Measurements from ENCODE around the gene CHST8. TPM values are rescaled to one million over a fixed set of nuclear protein-coding genes. Genes with fewer than 3 reads are reported as not detected.
A peak's percentile ranks its signal among the peaks of the same experiment; 100 is the strongest.

CHST8 gene
- total and polyA plus RNA-seq, 2 donors from 2014 or later: 0.28 TPM; not detected in 1

DNA sequence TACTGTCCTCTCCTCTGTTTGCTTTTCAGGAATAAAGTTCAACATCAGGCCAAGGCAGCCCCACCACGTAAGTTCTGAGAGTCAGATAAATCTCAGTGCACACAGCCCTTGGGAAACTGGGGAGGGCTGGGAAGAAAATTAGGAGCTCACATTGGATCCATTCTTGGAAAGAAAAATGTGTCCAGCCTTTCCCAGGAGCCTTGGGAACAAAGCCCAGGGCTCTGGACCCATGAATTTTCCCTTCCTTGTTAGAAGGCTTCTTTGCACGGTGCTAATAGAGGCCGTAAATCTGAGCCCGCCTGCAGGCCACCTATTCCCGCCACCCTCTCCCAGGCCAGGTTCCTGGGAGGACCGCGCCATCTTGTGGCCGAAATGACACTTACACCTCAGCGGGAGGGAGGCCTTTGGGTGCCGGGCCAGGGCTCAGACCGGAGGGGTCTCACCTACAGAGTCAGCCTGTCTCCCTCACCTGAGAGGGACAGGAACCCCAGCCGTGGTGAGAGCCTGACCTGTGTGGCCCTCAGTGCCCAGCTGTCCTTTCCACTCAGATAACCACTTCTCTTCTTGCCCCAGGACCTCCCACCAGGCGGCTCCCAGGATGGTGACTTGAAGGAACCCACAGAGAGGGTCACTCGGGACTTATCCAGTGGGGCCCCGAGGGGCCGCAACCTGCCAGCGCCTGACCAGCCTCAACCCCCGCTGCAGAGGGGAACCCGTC is 149.8 kb downstream of the CHST8 start:
- TF ChIP-seq, protein P1, sequence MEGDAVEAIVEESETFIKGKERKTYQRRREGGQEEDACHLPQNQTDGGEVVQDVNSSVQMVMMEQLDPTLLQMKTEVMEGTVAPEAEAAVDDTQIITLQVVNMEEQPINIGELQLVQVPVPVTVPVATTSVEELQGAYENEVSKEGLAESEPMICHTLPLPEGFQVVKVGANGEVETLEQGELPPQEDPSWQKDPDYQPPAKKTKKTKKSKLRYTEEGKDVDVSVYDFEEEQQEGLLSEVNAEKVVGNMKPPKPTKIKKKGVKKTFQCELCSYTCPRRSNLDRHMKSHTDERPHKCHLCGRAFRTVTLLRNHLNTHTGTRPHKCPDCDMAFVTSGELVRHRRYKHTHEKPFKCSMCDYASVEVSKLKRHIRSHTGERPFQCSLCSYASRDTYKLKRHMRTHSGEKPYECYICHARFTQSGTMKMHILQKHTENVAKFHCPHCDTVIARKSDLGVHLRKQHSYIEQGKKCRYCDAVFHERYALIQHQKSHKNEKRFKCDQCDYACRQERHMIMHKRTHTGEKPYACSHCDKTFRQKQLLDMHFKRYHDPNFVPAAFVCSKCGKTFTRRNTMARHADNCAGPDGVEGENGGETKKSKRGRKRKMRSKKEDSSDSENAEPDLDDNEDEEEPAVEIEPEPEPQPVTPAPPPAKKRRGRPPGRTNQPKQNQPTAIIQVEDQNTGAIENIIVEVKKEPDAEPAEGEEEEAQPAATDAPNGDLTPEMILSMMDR (IDR thresholded peaks at IDR 0.05; ENCODE audit: borderline replicate concordance, extremely low read depth, insufficient read depth): peak; percentile 91
- no peak for FAIRE-seq
- Histone ChIP-seq H3K9me3 (ENCODE audit: control insufficient read depth in 2 of 3, insufficient read depth in 1 of 3, low read length in 3 of 3) (no peaks in the 10 kb centered on the region), H3K27me3 (ENCODE audit: control insufficient read depth, insufficient read depth, low read length) (no peaks in the 10 kb centered on the region), H3K27ac (ENCODE audit: low read depth in 2 of 2, low read length in 2 of 2) (no peak overlapping the region), H3K9ac (ENCODE audit: low read length in 3 of 3) (no peak overlapping the region), H3K36me3 (ENCODE audit: control insufficient read depth in 2 of 3, insufficient read depth in 3 of 3, low read length in 3 of 3) (no peaks in the 10 kb centered on the region), H3K4me3 (ENCODE audit: low read length in 3 of 3) (no peak overlapping the region), H3K4me1 (ENCODE audit: control insufficient read depth in 2 of 3, insufficient read depth in 2 of 3, low read depth in 1 of 3, low read length in 3 of 3) (no peaks in the 10 kb centered on the region)
- peak; percentile 77 to 86 (median 84) for DNase-seq
- intact Hi-C loops (cut with DNase I): loop anchor here (10.0 kb wide), 3 partner anchors 223 to 357 kb away; no protein-coding TSS in a partner anchor

DNA sequence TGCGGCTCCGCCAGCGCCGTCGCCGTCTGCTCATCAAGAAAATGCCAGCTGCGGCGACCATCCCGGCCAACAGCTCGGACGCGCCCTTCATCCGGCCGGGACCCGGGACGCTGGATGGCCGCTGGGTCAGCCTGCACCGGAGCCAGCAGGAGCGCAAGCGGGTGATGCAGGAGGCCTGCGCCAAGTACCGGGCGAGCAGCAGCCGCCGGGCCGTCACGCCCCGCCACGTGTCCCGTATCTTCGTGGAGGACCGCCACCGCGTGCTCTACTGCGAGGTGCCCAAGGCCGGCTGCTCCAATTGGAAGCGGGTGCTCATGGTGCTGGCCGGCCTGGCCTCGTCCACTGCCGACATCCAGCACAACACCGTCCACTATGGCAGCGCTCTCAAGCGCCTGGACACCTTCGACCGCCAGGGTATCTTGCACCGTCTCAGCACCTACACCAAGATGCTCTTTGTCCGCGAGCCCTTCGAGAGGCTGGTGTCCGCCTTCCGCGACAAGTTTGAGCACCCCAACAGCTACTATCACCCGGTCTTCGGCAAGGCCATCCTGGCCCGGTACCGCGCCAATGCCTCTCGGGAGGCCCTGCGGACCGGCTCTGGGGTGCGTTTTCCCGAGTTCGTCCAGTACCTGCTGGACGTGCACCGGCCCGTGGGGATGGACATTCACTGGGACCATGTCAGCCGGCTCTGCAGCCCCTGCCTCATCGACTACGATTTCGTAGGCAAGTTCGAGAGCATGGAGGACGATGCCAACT is 150.5 kb downstream of the CHST8 start:
- TF ChIP-seq, protein P1 (IDR thresholded peaks at IDR 0.05; ENCODE audit: borderline replicate concordance, extremely low read depth, insufficient read depth): no peak
- Histone ChIP-seq H3K4me3 (ENCODE audit: low read length in 3 of 3) (no peak overlapping the region), H3K9me3 (ENCODE audit: control insufficient read depth in 2 of 3, insufficient read depth in 1 of 3, low read length in 3 of 3) (no peaks in the 10 kb centered on the region), H3K27me3 (ENCODE audit: control insufficient read depth, insufficient read depth, low read length) (no peaks in the 10 kb centered on the region), H3K4me1 (ENCODE audit: control insufficient read depth in 2 of 3, insufficient read depth in 2 of 3, low read depth in 1 of 3, low read length in 3 of 3) (no peaks in the 10 kb centered on the region), H3K9ac (ENCODE audit: low read length in 3 of 3) (no peak overlapping the region), H3K27ac (ENCODE audit: low read depth in 2 of 2, low read length in 2 of 2) (no peak overlapping the region), H3K36me3 (ENCODE audit: control insufficient read depth in 2 of 3, insufficient read depth in 3 of 3, low read length in 3 of 3) (no peaks in the 10 kb centered on the region)
- FAIRE-seq (no peak), DNase-seq (no peak)
- intact Hi-C loops (cut with DNase I): loop anchor here (10.0 kb wide), 3 partner anchors 223 to 357 kb away; no protein-coding TSS in a partner anchor

DNA sequence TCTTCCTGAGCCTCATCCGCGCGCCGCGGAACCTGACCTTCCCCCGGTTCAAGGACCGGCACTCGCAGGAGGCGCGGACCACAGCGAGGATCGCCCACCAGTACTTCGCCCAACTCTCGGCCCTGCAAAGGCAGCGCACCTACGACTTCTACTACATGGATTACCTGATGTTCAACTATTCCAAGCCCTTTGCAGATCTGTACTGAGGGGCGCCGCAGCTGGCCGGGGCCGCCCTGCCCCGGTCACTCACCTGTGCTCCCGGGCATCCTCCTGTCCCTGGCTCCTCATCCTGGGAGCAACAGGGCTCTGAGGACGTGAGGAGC is 151.1 kb downstream of the CHST8 start:
- intact Hi-C loops (cut with DNase I): loop anchor here (10.0 kb wide), 3 partner anchors 222 to 358 kb away; no protein-coding TSS in a partner anchor

More for the DNA sequence above, 151.1 kb downstream of the CHST8 start:
- TF ChIP-seq, protein P1 (IDR thresholded peaks at IDR 0.05; ENCODE audit: borderline replicate concordance, extremely low read depth, insufficient read depth): no peak
- peaks cover 0 to 2% (median 0%) of the 10 kb centered on the region in 3 donors for H3K4me1 ChIP-seq (ENCODE audit: control insufficient read depth in 2 of 3, insufficient read depth in 2 of 3, low read depth in 1 of 3, low read length in 3 of 3)
- no peak overlapping the region for H3K9ac ChIP-seq (ENCODE audit: low read length in 3 of 3)
- no peaks in the 10 kb centered on the region for H3K36me3 ChIP-seq (ENCODE audit: control insufficient read depth in 2 of 3, insufficient read depth in 3 of 3, low read length in 3 of 3)
- H3K27ac ChIP-seq (ENCODE audit: low read depth in 2 of 2, low read length in 2 of 2): no peak overlapping the region
- FAIRE-seq: no peak
- H3K9me3 ChIP-seq (ENCODE audit: control insufficient read depth in 2 of 3, insufficient read depth in 1 of 3, low read length in 3 of 3): no peaks in the 10 kb centered on the region
- H3K27me3 ChIP-seq (ENCODE audit: control insufficient read depth, insufficient read depth, low read length): no peaks in the 10 kb centered on the region
- H3K4me3 ChIP-seq (ENCODE audit: low read length in 3 of 3): no peak overlapping the region
- no peak for DNase-seq
